Thyroid gland (tissue), 4 donors: ENCODE data around the gene SPATA20.

ENCODE experiments used
- POLR2A ChIP-seq, 2 donors: fragments of 450-650 bp; IDR thresholded peaks; one replicate each; pipeline ENCODE4 v1.6.1; 2017; ENCODE audit warnings: antibody characterized with exemption in 2 of 2, mild to moderate bottlenecking in 2 of 2, moderate library complexity in 1 of 2
- TF ChIP-seq, protein P1 (sequence below), 6 experiments: fragments of 200-600 bp in 3 of 6; fragments of 450-650 bp in 3 of 6; sonication (generic) in 3 of 6; IDR thresholded peaks; one replicate each; pipeline ENCODE4 v1.5.1; 2016 to 2019; ENCODE audit warnings: antibody characterized with exemption in 6 of 6, mild to moderate bottlenecking in 2 of 6, inconsistent platforms in 1 of 6, moderate library complexity in 1 of 6

DNA sequence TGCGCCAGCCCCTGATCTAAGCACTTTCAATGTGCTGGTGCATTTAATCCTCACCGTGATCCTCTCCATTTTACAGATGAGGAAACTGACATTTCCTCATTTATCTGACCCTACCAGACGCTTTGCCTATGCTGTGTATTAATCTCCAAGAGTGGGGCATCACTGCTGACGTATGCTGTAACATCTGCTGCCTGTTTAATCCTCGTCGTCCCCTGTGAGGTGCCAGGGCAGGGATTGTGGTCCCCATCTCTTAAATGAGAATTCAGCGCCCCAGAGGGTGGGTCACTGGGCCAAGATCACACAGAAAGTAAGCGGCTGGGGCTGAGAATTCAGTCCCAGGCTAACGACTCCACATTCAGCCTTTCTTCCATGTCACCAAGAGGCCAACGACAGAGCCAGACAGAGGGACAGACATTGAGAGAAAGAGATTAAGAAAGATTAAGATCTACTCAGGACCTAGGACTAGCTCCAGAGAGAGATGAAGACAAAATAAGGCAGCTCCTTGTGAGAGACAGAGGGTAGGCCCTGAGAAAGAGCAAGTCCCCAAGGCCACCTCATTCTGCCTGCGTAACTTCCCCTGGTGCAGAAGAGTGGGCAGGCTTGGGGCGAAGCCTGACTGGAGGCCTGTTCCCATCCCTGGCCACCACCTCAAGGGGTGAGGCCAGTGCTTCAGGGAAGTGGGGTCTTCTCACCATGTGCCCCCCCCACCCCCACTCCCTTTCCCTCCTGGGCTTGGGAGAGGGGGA, 27.1 kb downstream of the SPATA20 start:
- TF ChIP-seq, protein P1, sequence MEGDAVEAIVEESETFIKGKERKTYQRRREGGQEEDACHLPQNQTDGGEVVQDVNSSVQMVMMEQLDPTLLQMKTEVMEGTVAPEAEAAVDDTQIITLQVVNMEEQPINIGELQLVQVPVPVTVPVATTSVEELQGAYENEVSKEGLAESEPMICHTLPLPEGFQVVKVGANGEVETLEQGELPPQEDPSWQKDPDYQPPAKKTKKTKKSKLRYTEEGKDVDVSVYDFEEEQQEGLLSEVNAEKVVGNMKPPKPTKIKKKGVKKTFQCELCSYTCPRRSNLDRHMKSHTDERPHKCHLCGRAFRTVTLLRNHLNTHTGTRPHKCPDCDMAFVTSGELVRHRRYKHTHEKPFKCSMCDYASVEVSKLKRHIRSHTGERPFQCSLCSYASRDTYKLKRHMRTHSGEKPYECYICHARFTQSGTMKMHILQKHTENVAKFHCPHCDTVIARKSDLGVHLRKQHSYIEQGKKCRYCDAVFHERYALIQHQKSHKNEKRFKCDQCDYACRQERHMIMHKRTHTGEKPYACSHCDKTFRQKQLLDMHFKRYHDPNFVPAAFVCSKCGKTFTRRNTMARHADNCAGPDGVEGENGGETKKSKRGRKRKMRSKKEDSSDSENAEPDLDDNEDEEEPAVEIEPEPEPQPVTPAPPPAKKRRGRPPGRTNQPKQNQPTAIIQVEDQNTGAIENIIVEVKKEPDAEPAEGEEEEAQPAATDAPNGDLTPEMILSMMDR (IDR thresholded peaks at IDR 0.05): no peak
- TF ChIP-seq POLR2A (IDR thresholded peaks at IDR 0.05): no peak
